GM18858 (cell line): ENCODE data around the gene PXYLP1.
"Not testable (repeated sequence)": the region's sequence is repeated elsewhere in the genome, so short reads cannot be mapped to it uniquely, and the experiment has no call there.

Source experiments
- ATAC-seq: cut with Tn5 transposase; IDR thresholded peaks from one replicate; pipeline ENCODE4 v1.9.1; 2021; ENCODE audit not compliant: unreplicated experiment

PXYLP1 gene

GRCh38 chr3:141291559-141292355, 60.1 kb downstream of the PXYLP1 start:
- ATAC-seq, result no peak

- ATAC-seq, result no peak
Observed at GRCh38 chr3:141292356-141293058, 60.9 kb downstream of the PXYLP1 start.

GRCh38 chr3:141294301-141294700, 62.7 kb downstream of the PXYLP1 start:
- ATAC-seq, result no peak

- ATAC-seq, result no peak
Observed at GRCh38 chr3:141294848-141295247, 63.2 kb downstream of the PXYLP1 start.

GRCh38 chr3:141300426-141300825, 68.8 kb downstream of the PXYLP1 start:
- ATAC-seq, result not testable (repeated sequence)

- no peak for ATAC-seq
Observed at GRCh38 chr3:141302364-141303141, 70.9 kb downstream of the PXYLP1 start.

GRCh38 chr3:141303481-141304223, 72.0 kb downstream of the PXYLP1 start:
- peak; percentile 58 for ATAC-seq

- ATAC-seq, result no peak
Observed at GRCh38 chr3:141305436-141305835, 73.8 kb downstream of the PXYLP1 start.

GRCh38 chr3:141306276-141306675, 74.7 kb downstream of the PXYLP1 start:
- ATAC-seq, result no peak

- ATAC-seq, result no peak
Observed at GRCh38 chr3:141306922-141307321, 75.3 kb downstream of the PXYLP1 start.

GRCh38 chr3:141307351-141308059, 75.9 kb downstream of the PXYLP1 start:
- no peak for ATAC-seq

GRCh38 chr3:141308588-141309218, 77.1 kb downstream of the PXYLP1 start:
- ATAC-seq, result no peak

- ATAC-seq, result no peak
Observed at GRCh38 chr3:141311170-141311495, 79.5 kb downstream of the PXYLP1 start.

- ATAC-seq, result peak; percentile 96
Observed at GRCh38 chr3:141311496-141312353, 80.1 kb downstream of the PXYLP1 start.

- no peak for ATAC-seq
Observed at GRCh38 chr3:141312354-141313092, 80.9 kb downstream of the PXYLP1 start.

- ATAC-seq, result no peak
Observed at GRCh38 chr3:141313093-141313683, 81.6 kb downstream of the PXYLP1 start.

- not testable (repeated sequence) for ATAC-seq
Observed at GRCh38 chr3:141314415-141314814, 82.8 kb downstream of the PXYLP1 start.

GRCh38 chr3:141316851-141317250, 85.2 kb downstream of the PXYLP1 start:
- ATAC-seq, result no peak
